ENCODE measurements around the gene GOLGA5.

DNA sequence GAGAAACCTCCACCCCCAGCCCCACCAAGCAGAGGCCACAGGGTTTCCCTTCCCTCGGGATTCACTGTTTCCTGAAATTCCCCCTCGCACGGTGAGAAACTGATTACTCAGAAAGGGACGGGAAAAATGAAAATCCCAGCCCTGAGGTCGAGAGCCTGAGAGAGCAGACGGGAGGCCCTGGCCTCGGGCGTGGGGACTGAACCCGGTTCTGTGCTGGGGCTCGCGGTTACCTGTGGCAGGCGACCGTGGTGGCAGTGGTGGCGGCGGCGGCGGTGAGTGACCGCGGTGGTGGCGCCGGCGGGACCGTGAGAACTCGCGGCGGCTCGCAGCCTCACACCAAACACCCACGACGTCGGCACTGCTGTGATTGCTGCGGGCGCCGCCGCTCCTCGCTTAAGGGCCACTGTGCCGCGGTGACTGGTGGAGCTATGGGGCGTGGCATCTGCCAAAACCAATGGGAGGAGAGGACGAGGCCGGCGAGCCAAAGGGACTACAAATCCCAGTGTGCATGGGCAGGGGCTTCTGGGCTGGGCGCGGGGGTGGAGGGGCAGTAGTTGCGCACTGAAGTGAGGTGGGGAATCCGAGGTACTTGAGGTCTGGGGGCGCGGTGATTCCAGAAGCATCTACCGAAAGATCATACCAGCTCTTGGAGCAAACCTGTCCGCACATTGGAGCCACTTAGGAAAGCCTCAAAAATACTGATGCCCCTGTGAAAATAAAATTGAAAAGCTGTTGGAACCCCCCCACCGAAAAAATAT is 45.7 kb upstream of the GOLGA5 start, which contains the start of gene LGMN:
- TF ChIP-seq, protein P1, sequence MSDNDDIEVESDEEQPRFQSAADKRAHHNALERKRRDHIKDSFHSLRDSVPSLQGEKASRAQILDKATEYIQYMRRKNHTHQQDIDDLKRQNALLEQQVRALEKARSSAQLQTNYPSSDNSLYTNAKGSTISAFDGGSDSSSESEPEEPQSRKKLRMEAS (IDR thresholded peaks at IDR 0.05; ENCODE audit: low read depth, low read length) = no peak
- TF ChIP-seq, protein P2, sequence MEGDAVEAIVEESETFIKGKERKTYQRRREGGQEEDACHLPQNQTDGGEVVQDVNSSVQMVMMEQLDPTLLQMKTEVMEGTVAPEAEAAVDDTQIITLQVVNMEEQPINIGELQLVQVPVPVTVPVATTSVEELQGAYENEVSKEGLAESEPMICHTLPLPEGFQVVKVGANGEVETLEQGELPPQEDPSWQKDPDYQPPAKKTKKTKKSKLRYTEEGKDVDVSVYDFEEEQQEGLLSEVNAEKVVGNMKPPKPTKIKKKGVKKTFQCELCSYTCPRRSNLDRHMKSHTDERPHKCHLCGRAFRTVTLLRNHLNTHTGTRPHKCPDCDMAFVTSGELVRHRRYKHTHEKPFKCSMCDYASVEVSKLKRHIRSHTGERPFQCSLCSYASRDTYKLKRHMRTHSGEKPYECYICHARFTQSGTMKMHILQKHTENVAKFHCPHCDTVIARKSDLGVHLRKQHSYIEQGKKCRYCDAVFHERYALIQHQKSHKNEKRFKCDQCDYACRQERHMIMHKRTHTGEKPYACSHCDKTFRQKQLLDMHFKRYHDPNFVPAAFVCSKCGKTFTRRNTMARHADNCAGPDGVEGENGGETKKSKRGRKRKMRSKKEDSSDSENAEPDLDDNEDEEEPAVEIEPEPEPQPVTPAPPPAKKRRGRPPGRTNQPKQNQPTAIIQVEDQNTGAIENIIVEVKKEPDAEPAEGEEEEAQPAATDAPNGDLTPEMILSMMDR (IDR thresholded peaks at IDR 0.05; ENCODE audit: low read depth, low read length) = no peak
- TF ChIP-seq POLR2A (IDR thresholded peaks at IDR 0.05; ENCODE audit: extremely low read depth, insufficient read length) = no peak
- no peak for TF ChIP-seq MYC (IDR thresholded peaks at IDR 0.05; ENCODE audit: low read depth, low read length)
